ENCODE measurements around the gene SPINK1.
"Not testable (repeated sequence)": the region's sequence is repeated elsewhere in the genome, so short reads cannot be mapped to it uniquely, and the experiment has no call there.

The SPINK1 gene

DNA sequence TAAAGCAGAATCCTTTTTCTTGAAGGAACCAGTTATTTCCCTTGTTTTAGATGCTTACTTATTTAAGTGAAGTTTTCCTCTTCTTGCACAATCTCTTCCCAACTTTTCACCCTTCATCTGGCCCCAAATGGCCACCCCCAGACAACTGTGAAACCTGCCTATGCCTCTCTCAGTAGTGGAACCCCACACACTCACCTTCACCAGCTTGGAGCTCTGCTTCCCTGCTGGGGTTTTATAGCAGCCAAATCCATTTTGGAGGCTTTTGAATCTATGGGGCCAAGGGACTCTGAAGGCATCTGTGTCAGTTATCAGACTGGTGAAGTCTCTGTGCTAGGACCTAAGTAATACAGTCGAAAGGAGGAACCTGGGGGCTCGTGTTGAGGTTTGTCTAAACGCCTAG is 22.9 kb upstream of the SPINK1 start:
- DNase-seq = no peak

- no peak for DNase-seq
Observed at GRCh38 chr5:147853372-147853987, 22.0 kb upstream of the SPINK1 start.

DNA sequence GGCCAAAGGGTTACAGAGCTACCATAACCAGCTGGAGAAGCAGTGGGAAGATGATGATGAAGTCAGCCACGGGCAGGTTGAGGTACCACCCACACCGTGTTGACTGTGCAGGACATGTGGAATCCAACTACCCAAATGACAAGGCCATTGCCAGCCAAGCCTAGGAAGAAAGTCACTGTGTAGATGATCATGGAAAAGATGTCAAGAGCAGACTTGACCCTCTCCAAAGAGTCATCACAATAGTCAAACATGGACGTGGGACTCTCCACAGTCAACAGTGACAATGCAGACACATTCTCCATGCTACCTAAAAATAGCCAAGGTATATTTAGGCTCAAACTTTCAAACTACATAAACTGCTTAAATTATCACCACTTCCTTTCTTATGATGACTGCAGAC is 20.9 kb upstream of the SPINK1 start:
- DNase-seq = no peak

DNA sequence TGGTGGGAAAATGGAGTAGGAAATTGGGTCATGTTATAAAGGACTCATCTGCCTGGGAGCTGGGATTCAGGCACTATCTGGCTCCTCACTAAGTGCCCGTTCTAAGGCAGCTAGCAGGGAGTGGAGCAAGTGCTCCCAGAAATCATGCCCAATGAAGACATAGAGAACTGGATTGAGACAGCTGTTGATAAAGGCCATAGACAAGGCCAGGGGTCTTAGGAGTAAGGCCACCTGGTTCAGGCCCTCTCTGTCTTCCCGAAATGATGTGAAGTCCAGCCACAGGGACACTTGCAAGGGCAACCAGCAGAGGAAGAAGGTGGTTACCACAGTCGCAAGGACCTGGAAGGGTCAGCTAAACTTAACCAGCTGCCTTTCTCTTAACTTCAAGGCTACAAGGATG is 20.1 kb upstream of the SPINK1 start:
- DNase-seq = no peak

- DNase-seq = no peak
Observed at GRCh38 chr5:147849226-147849625, 17.8 kb upstream of the SPINK1 start.

- DNase-seq = no peak
Observed at GRCh38 chr5:147845618-147846017, 14.1 kb upstream of the SPINK1 start.

DNA sequence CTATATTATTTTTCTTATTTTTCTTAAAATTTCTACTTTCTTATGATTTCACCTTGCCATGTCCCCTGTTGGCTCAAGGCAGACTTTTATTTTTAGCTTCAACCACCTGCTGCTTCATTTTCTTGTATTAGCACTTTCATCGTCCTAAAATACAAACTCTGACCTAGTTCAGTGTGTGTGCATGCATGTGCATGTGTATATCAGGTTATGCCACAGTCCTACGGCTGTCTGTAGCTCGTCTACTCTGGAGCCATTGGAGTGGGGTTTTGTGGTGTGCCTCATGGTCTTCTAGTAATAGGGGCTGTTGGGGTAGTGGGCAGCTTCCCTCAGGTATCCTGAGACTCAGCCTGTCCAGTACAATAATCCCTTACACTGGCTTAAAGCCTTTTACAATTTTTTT is 13.4 kb upstream of the SPINK1 start:
- DNase-seq = no peak

GRCh38 chr5:147842869-147843268 is 11.4 kb upstream of the SPINK1 start:
- no peak for DNase-seq

GRCh38 chr5:147836439-147836838 is 5.0 kb upstream of the SPINK1 start:
- no peak for DNase-seq

GRCh38 chr5:147835386-147835798 is 3.9 kb upstream of the SPINK1 start:
- DNase-seq = no peak

DNA sequence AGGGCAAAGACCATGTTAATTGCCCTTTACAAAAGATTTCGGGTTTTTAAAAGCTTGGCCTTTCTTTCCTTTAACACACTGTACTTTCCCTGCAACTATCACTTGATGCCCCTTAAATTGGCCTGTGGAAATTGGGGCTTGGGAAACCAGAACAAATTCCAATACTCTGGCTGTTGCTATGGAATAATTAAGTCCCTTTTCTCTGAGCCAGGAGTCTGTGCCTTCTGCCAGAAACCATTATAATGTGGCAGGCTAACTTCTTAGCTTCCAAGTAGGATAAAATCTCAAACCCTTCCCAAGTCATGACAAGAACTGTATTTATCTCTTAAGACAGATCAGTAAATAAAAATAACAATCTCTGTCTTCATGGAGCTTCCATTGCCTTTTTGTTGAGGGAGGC is 1.1 kb upstream of the SPINK1 start:
- DNase-seq = no peak

DNA sequence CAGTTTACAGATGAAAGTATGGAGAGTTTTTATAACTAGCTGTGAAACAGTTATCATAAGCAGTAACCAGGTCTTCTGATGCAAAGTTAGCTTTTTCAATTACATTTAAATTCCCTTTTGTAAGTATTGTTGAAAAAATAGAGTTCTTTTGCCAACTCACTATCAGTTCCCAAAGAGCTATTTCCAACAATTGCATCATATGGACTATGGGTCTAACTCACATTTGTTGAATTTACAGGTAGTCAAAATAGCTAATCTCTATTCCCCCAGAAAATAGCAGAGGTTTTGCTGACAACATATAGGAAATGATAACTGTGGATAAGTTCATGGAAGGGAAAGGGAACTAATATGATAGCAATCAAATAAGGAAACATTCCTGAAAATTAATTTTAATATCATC is 1.4 kb downstream of the SPINK1 start:
- no peak for DNase-seq

GRCh38 chr5:147827017-147827416 is 4.5 kb downstream of the SPINK1 start:
- not testable (repeated sequence) for DNase-seq

DNA sequence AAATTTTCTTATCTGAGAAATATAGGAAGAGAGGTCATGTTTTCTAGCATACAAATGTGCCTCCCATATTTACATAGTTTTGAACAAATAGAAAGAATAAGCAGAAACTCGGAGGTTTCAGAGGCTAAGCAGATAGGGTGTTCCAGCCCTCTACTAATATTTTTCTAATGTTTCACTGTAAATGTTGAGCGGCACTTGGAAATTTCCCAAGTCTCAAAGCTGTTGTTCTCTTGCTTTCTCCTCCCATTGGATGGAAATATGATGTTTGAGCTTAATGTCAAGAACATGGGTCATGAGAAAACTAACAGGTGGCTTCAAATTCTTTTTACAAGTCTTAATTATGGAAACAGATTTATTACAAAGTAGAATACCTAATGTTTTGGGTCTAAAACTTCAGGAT is 5.1 kb downstream of the SPINK1 start:
- no peak for DNase-seq

DNA sequence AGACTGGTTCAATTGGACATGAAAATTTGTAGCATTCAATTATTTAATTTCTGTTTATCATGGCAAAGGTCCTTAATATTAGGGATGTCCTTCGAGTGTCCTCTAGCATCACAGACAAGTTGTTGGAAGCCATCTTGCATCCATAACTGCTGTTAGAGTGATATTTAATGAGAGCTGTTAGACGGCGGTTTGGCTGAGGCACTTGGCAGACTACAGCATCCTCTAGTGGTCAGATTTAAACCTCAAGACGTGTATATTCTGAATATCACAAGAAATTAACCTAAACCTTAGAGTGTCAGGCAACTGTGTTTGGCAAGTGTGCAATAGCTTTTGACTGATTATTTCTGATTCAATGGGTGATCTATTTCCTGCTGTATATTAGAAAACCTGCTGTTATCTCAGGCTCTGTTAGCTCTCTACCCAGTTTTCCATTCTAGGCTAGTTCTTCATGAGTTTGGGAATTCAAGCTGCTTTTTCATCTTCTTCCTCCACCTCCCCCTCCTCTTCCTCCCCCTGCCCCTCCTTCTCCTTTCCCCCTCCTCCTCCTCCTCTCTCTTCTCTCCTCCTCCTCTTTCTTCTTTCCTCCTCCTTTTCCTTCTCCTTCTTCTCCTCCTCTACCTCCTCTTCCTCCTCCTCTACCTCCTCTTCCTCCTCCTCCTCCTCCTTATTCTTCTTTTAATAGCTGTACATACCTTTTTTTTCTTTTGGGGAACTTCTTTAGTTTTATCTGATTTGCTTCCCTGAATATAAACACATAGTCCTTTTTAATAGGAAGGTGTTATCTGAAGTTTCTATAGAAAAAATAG is 8.6 kb downstream of the SPINK1 start:
- peak; percentile 60 for DNase-seq

DNA sequence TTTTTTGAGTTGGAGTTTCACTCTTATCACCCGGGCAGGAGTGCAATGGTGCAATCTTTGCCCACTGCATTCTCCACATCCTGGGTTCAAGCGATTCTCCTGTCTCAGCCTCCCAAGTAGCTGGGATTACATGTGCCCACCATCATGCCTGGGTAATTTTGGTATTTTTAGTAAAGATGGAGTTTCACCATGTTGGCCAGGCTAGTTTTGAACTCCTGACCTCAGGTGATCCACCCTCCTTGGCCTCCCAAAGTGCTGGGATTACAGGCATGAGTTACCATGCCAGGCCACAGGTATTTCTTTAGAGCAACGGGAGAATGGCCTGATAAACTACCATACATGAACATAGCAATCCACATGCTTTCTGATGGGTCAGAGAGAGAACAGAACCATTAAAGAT is 9.2 kb downstream of the SPINK1 start:
- DNase-seq = not testable (repeated sequence)

GRCh38 chr5:147821766-147822165 is 9.7 kb downstream of the SPINK1 start:
- no peak for DNase-seq

- no peak for DNase-seq
Observed at GRCh38 chr5:147819261-147819770, 12.2 kb downstream of the SPINK1 start.

- no peak for DNase-seq
Observed at GRCh38 chr5:147818290-147818689, 13.2 kb downstream of the SPINK1 start.

DNA sequence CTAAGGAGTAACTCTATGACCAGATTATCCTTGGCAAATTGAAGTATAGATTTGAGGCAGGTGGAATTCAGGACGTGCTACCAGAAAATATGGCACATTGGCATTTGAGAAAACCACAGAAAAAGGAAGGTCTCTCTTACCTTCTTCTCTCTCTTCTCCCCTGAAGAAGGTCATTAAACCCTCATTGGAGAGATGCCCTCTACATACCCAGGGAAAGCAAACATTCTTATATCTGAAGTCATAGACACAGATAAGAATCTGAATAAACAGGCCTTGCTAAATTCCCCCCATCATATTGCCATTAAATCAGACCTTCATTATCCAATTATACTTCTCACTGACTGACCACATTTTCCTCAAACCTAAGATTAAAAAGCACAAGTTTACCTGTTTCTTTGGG is 17.8 kb downstream of the SPINK1 start:
- no peak for DNase-seq

GRCh38 chr5:147809830-147810666 is 21.4 kb downstream of the SPINK1 start:
- no peak for DNase-seq

DNA sequence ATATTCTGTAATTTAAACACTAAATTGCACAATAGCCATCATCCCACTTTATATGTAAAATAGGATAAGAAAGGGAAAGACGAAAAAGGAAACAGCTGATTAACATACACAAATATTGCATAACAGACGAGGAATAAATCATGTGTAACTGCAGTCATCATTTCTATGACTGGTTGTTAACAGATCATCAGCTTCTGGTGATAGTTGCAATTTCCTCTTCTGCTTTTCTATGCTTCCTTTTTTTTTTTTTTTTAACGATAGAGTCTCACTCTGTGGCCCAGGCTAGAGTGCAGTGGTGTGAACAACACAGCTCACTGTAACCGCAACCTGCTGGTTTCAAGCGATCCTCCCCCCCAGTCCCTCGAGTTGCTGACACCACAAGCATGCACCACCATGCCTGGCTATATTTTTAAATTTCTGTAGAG is 26.4 kb downstream of the SPINK1 start:
- DNase-seq = peak; percentile 3

GRCh38 chr5:147804334-147804733 is 27.1 kb downstream of the SPINK1 start:
- DNase-seq = no peak

DNA sequence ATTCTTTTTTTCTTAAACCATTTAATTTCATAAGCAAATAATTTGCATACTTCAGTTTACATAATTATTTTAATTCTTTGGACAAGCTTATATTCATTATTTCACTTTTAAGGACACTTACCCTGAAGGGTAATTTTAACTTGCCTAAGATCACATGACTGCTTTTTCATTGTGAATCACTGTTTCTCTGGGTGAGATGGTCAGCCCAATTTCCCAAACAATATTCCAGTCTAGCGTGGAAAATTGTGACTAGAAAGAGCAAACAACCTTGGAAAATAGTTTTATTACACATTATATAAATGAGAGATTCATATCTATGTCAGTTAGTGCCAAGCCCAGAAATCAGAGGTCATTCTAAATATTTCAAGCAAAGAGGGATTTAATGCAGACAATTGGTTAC is 27.5 kb downstream of the SPINK1 start:
- DNase-seq = no peak
